ENCODE results near the gene CNDP2.

The CNDP2 gene

DNA sequence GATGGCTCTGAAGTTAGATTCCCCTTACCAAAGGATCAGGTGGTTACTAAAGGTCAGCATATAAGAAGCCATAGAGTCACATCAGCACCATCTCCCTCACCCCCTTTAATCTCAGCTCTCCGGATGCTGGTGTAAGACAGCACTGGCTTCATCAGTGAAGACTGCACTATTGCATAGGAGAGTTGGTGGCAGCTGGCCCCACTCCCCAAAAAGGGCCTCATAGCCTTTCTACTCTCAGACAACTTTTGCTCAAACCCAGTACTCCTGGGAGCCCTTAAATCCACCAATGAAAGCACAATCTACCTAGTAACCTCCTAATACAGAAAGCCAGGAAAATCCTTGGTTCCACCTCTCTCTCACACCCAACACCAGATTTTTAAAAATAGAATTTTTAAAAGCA lies 32.2 kb upstream of the CNDP2 start:
- TF ChIP-seq LEF1 (IDR thresholded peaks at IDR 0.05; ENCODE audit: borderline replicate concordance): no peak
- no peak for TF ChIP-seq FOXM1 (IDR thresholded peaks at IDR 0.05; ENCODE audit: borderline replicate concordance)
- no peak for TF ChIP-seq BHLHE40 (IDR thresholded peaks at IDR 0.05; ENCODE audit: borderline replicate concordance)
- ChIA-PET POLR2A (no interaction called here), CTCF (no interaction called here)
- DNase-seq (ENCODE audit: extremely low spot score): no peak

DNA sequence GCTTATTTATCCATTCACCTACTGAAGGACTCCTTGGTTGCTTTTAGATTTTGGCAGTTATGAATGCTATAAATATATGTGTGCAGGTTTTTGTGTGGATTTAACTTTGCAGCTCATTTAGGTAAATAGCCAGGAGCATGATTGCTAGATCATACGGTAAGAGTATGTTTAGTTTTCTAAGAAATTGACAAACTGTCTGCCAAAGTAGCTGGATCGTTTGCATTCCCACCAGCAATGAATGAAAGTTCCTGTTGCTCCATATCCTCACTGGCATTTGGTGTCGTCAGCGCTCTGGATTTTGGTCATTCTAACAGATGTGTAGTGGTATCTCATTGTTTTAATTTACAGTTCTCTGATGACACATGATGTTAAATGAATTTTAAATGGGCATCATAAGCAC lies 30.4 kb upstream of the CNDP2 start:
- no peak for DNase-seq (ENCODE audit: extremely low spot score)
- TF ChIP-seq ARNT (IDR thresholded peaks at IDR 0.05) (no peak), SUZ12 (IDR thresholded peaks at IDR 0.05) (no peak), ZNF384 (IDR thresholded peaks at IDR 0.05) (no peak), ELF4 (IDR thresholded peaks at IDR 0.05) (no peak), CTBP1 (IDR thresholded peaks at IDR 0.05; ENCODE audit: borderline replicate concordance) (no peak), TARDBP (IDR thresholded peaks at IDR 0.05) (no peak), FOXM1 (IDR thresholded peaks at IDR 0.05; ENCODE audit: borderline replicate concordance) (no peak), L3MBTL2 (conservative IDR thresholded peaks at IDR 0.05) (no peak), SP1 (IDR thresholded peaks at IDR 0.05) (no peak), FOXK2 (IDR thresholded peaks at IDR 0.05) (no peak), HDGF (IDR thresholded peaks at IDR 0.05; ENCODE audit: borderline replicate concordance) (no peak), NFRKB (IDR thresholded peaks at IDR 0.05) (no peak)
- CTCF ChIA-PET: no interaction called here
- POLR2A ChIA-PET: no interaction called here

DNA sequence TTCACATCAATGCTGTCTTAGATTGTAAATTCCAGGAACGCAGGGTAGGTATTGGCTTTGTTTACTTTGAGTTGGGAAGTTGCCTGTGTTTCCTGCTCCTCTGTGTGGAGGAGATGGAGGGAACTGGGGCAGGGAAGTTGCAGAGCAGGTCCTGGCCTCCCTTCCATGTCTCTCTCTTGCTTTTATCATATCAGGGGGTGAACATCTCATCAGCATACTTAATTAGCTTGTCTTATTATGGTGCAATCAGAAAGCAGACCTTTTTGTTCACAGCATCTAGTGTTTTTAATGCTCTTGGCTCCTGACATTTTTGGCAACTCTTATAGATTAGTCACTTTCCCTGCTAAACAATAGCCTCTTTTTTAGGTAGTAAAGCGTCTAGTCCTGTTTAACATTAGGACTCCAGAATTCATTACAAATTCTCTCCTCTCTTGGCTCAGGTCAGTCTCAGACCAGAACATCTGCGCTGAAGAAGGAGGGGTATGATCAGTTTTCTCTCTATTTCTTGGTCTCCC lies 27.6 kb upstream of the CNDP2 start:
- TF ChIP-seq CTBP1 (IDR thresholded peaks at IDR 0.05; ENCODE audit: borderline replicate concordance): no peak
- no peak for TF ChIP-seq ZNF384 (IDR thresholded peaks at IDR 0.05)
- DNase-seq (ENCODE audit: extremely low spot score): no peak
- ChIA-PET CTCF (interaction anchor here (0.7 kb wide), 1 partner anchor 1905 kb away, joined by 4 read pairs; no protein-coding TSS in a partner anchor), POLR2A (no interaction called here)

DNA sequence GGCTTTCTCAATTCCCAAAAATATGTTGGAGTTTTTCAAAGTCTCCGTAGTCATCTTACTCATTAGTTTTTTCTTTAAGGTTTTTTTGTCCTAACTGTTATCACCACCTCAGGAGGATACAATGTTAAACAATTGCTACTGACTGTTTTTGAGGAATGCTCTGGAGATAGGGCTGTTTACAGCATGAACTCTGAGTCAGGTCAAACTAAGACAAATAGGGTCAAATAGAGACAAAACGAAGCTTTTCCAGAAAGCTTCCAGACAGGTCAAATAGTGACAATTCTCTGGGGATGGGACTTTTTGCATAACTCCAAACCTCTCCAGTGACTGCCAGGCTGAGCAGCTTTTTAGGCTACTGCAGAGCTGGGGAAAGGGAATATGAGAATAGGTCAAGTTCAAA lies 23.9 kb upstream of the CNDP2 start:
- POLR2A ChIA-PET: no interaction called here
- CTCF ChIA-PET: no interaction called here
- DNase-seq (ENCODE audit: extremely low spot score): no peak
- no peak for TF ChIP-seq HDGF (IDR thresholded peaks at IDR 0.05; ENCODE audit: borderline replicate concordance)
- no peak for TF ChIP-seq FOXK2 (IDR thresholded peaks at IDR 0.05)
- no peak for TF ChIP-seq FOXM1 (IDR thresholded peaks at IDR 0.05; ENCODE audit: borderline replicate concordance)
- TF ChIP-seq, protein P1, sequence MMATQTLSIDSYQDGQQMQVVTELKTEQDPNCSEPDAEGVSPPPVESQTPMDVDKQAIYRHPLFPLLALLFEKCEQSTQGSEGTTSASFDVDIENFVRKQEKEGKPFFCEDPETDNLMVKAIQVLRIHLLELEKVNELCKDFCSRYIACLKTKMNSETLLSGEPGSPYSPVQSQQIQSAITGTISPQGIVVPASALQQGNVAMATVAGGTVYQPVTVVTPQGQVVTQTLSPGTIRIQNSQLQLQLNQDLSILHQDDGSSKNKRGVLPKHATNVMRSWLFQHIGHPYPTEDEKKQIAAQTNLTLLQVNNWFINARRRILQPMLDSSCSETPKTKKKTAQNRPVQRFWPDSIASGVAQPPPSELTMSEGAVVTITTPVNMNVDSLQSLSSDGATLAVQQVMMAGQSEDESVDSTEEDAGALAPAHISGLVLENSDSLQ (IDR thresholded peaks at IDR 0.05): no peak

DNA sequence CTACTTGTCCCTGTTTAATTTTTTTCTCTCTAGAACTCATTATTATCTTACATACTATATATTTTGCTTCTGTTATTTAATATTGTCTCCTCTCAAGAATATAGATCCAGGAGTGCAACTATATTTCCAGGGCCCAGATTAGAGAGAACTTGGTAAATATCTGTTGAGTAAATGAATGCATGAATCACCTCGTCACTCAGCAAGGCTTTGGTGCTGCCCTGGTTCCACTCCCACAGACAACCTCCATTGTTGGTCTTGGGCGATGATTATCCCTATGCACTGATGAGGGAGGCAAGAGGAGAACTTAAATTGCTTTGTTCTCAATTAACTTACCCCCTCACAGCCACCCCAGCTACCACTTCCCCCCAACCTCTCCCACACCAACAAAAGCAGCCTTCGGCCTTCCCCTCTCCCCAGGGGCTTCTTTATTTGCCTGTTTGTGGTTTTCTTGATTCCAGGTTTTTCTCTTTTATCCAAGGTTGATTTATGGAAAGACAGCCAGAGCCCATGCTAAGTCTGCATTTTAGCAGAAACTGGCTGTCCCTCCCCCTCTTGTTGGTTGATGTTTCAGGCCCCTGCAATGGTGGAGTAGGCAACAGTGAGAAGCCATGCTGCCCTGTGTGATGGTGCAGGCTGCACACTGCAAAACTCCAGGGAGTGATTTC lies 22.1 kb upstream of the CNDP2 start:
- ChIA-PET POLR2A (no interaction called here), CTCF (no interaction called here)
- DNase-seq (ENCODE audit: extremely low spot score): no peak
- TF ChIP-seq FOXA1 (IDR thresholded peaks at IDR 0.05) (no peak), FOXM1 (IDR thresholded peaks at IDR 0.05; ENCODE audit: borderline replicate concordance) (no peak), SP1 (IDR thresholded peaks at IDR 0.05) (no peak), ARNT (IDR thresholded peaks at IDR 0.05) (no peak), L3MBTL2 (conservative IDR thresholded peaks at IDR 0.05) (no peak), NFRKB (IDR thresholded peaks at IDR 0.05) (no peak), BHLHE40 (IDR thresholded peaks at IDR 0.05; ENCODE audit: borderline replicate concordance) (no peak), FOXK2 (IDR thresholded peaks at IDR 0.05) (no peak), SUZ12 (IDR thresholded peaks at IDR 0.05) (no peak), HDGF (IDR thresholded peaks at IDR 0.05; ENCODE audit: borderline replicate concordance) (no peak), ELF4 (IDR thresholded peaks at IDR 0.05) (no peak), TARDBP (IDR thresholded peaks at IDR 0.05) (no peak), LEF1 (IDR thresholded peaks at IDR 0.05; ENCODE audit: borderline replicate concordance) (no peak), ZNF384 (IDR thresholded peaks at IDR 0.05) (no peak), CTBP1 (IDR thresholded peaks at IDR 0.05; ENCODE audit: borderline replicate concordance) (no peak)
- TF ChIP-seq, protein P1 (IDR thresholded peaks at IDR 0.05): no peak

DNA sequence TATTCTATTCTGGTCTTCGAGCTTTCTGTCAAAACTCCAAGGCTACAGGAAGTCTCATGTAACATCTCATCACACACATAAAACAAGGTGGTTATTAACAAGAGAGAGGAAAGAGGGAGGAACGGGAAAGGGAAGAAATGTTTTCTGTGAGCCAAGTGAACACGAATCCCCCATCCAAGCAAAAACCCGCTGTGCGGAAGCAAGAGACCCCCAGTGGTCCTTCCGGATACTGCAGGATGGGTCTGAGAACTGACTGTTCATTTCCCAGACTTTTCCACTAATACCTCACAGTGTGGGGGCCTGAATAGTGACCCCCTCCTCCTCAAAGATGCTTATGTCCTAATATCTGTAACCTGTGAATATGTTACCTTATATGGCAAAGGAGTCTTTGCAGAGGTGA lies 20.0 kb upstream of the CNDP2 start:
- peak; percentile 65 for DNase-seq (ENCODE audit: extremely low spot score)
- ChIA-PET CTCF (interaction anchor here (0.6 to 0.7 kb wide), 2 partner anchors 155 to 324 kb away, joined by 3 read pairs; no protein-coding TSS in a partner anchor), POLR2A (no interaction called here)
- TF ChIP-seq FOXM1 (IDR thresholded peaks at IDR 0.05; ENCODE audit: borderline replicate concordance) (no peak), SP1 (IDR thresholded peaks at IDR 0.05) (no peak), NFRKB (IDR thresholded peaks at IDR 0.05) (no peak), BHLHE40 (IDR thresholded peaks at IDR 0.05; ENCODE audit: borderline replicate concordance) (no peak), HDGF (IDR thresholded peaks at IDR 0.05; ENCODE audit: borderline replicate concordance) (no peak), FOXK2 (IDR thresholded peaks at IDR 0.05) (no peak), TARDBP (IDR thresholded peaks at IDR 0.05) (no peak), ZNF384 (IDR thresholded peaks at IDR 0.05) (no peak), SUZ12 (IDR thresholded peaks at IDR 0.05) (no peak), ELF4 (IDR thresholded peaks at IDR 0.05) (no peak), L3MBTL2 (conservative IDR thresholded peaks at IDR 0.05) (no peak), ARNT (IDR thresholded peaks at IDR 0.05) (no peak), FOXA1 (IDR thresholded peaks at IDR 0.05) (no peak), LEF1 (IDR thresholded peaks at IDR 0.05; ENCODE audit: borderline replicate concordance) (no peak), CTBP1 (IDR thresholded peaks at IDR 0.05; ENCODE audit: borderline replicate concordance) (no peak)
- TF ChIP-seq, protein P1 (IDR thresholded peaks at IDR 0.05): no peak
